H1 (cell line): Measurements from ENCODE around the gene MKNK2. TPM values are rescaled to one million over a fixed set of nuclear protein-coding genes. Genes with fewer than 3 reads are reported as not detected.

ENCODE experiments used
- CTCF ChIA-PET: fragments of 300-600 bp; sonication (Branson Sonifier 250); formaldehyde crosslinking; loops from one replicate; lab custom pipeline; 2021; ENCODE audit not compliant: partially characterized antibody; lab: Charles Lee
- POLR2A ChIA-PET: fragments of 300-600 bp; sonication (Branson Sonifier 250); formaldehyde crosslinking; loops from one replicate; lab custom pipeline; 2021; ENCODE audit warnings: inconsistent platforms; ENCODE audit not compliant: partially characterized antibody; lab: Charles Lee
- DNase-seq, 2 experiments: peaks; one replicate each; pipeline versions ENCODE4 v3.0.0 to v3.0.0-alpha.2; 2010 to 2022; ENCODE audit warnings: low spot score in 2 of 2, low read depth in 1 of 2, mixed read lengths in 1 of 2
- FAIRE-seq: peaks from 2 replicates; lab custom pipeline; 2011; peaks lifted over from hg19 to GRCh38; lab: Jason Lieb, UNC
- H2AFZ ChIP-seq: 2 replicates; pipeline ENCODE4 v1.8.1; 2012; ENCODE audit warnings: low read length, inconsistent platforms
- H2AK5ac ChIP-seq: 2 replicates; pipeline ENCODE4 v1.6.1; 2013; ENCODE audit warnings: low read depth, low read length
- H2BK120ac ChIP-seq: replicated peaks from 2 replicates; pipeline ENCODE3; 2013; ENCODE audit warnings: low read depth, low read length, inconsistent platforms
- H2BK12ac ChIP-seq: 2 replicates; pipeline ENCODE4 v1.6.1; 2013; ENCODE audit warnings: low read depth, low read length
- H2BK15ac ChIP-seq: 2 replicates; pipeline ENCODE4 v1.6.1; 2013; ENCODE audit warnings: low read length
- H2BK20ac ChIP-seq: 2 replicates; pipeline ENCODE4 v1.6.1; 2013; ENCODE audit warnings: low read length
- H2BK5ac ChIP-seq: 2 replicates; pipeline ENCODE4 v1.6.1; 2013; ENCODE audit warnings: low read depth, low read length
- H3K14ac ChIP-seq: 2 replicates; pipeline ENCODE4 v1.6.1; 2013; ENCODE audit warnings: inconsistent platforms; ENCODE audit not compliant: insufficient read length
- H3K18ac ChIP-seq: 2 replicates; pipeline ENCODE4 v1.6.1; 2013; ENCODE audit warnings: low read length; ENCODE audit errors: extremely low read depth
- H3K23ac ChIP-seq: 2 replicates; pipeline ENCODE4 v1.6.1; 2013; ENCODE audit warnings: inconsistent platforms; ENCODE audit not compliant: insufficient read length
- H3K23me2 ChIP-seq: 2 replicates; pipeline ENCODE4 v1.6.1; 2013; ENCODE audit warnings: low read depth, low read length
- H3K27ac ChIP-seq: 2 replicates; pipeline ENCODE4 v1.6.1; 2011; ENCODE audit warnings: low read depth, low read length, inconsistent platforms
- H3K27me3 ChIP-seq, 4 experiments: replicated peaks in 1 of 4; 1 replicate in 1 of 4; 2 replicates in 3 of 4; pipeline versions ENCODE4 v1.6.1 to v1.8.1; 2011 to 2013; ENCODE audit warnings: low read length in 3 of 4, mild to moderate bottlenecking in 3 of 4, inconsistent platforms in 2 of 4, mixed read lengths in 2 of 4, moderate library complexity in 1 of 4; ENCODE audit not compliant: control insufficient read depth in 3 of 4, insufficient read depth in 3 of 4; ENCODE audit errors: extremely low read depth in 1 of 4
- H3K36me3 ChIP-seq, 4 experiments: 2 replicates each; pipeline versions ENCODE4 v1.6.1 to v1.8.1; 2011 to 2013; ENCODE audit warnings: mild to moderate bottlenecking in 4 of 4, low read length in 3 of 4, moderate library complexity in 2 of 4, control low read depth in 1 of 4, inconsistent platforms in 1 of 4; ENCODE audit not compliant: insufficient read depth in 4 of 4, control insufficient read depth in 2 of 4
- H3K4ac ChIP-seq: replicated peaks from 2 replicates; pipeline ENCODE3; 2013; ENCODE audit warnings: low read length, low read depth, mixed read lengths, inconsistent platforms; ENCODE audit not compliant: insufficient read length
- H3K4me1 ChIP-seq, 4 experiments: replicated peaks in 1 of 4; 1 replicate in 1 of 4; 2 replicates in 3 of 4; pipeline versions ENCODE4 v1.6.1 to v1.8.1; 2011 to 2013; ENCODE audit warnings: low read length in 3 of 4, inconsistent platforms in 2 of 4, mixed read lengths in 1 of 4; ENCODE audit not compliant: insufficient read depth in 4 of 4, control insufficient read depth in 3 of 4
- H3K4me2 ChIP-seq, 2 experiments: 2 replicates each; pipeline versions ENCODE4 v1.6.1 to v1.8.1; 2011 to 2013; ENCODE audit warnings: low read depth in 2 of 2, low read length in 2 of 2, control low read depth in 1 of 2, inconsistent platforms in 1 of 2, mild to moderate bottlenecking in 1 of 2; ENCODE audit not compliant: insufficient read depth in 1 of 2
- H3K4me3 ChIP-seq, 4 experiments: fragments of 200-600, 300-600 bp in 1 of 4; sonication (generic), shearing (Covaris generic), sonication (Bioruptor Twin) in 1 of 4; 2 replicates each; pipeline versions ENCODE4 v1.5.1 to v1.8.1; 2011 to 2016; ENCODE audit warnings: low read length in 4 of 4, low read depth in 3 of 4, control low read depth in 2 of 4, inconsistent platforms in 2 of 4, mild to moderate bottlenecking in 2 of 4, mixed read lengths in 1 of 4, moderate library complexity in 1 of 4; ENCODE audit not compliant: insufficient read depth in 2 of 4; ENCODE audit errors: extremely low read depth in 1 of 4
- H3K56ac ChIP-seq: replicated peaks from 2 replicates; pipeline ENCODE3; 2013; ENCODE audit warnings: low read depth, mild to moderate bottlenecking, mixed read lengths, low read length, inconsistent platforms; ENCODE audit not compliant: insufficient read length
- H3K79me1 ChIP-seq: 2 replicates; pipeline ENCODE4 v1.6.1; 2013; ENCODE audit warnings: low read depth, low read length, control low read depth
- H3K79me2 ChIP-seq, 2 experiments: 2 replicates each; pipeline versions ENCODE4 v1.6.1 to v1.8.1; 2012 to 2013; ENCODE audit warnings: low read length in 2 of 2, mild to moderate bottlenecking in 2 of 2, inconsistent platforms in 1 of 2; ENCODE audit not compliant: insufficient read depth in 2 of 2, control insufficient read depth in 1 of 2
- H3K9ac ChIP-seq, 4 experiments: replicated peaks in 1 of 4; 1 replicate in 1 of 4; 2 replicates in 3 of 4; pipeline versions ENCODE4 v1.6.1 to v1.8.1; 2011 to 2013; ENCODE audit warnings: low read depth in 3 of 4, low read length in 3 of 4, control low read depth in 2 of 4, mild to moderate bottlenecking in 2 of 4, moderate library complexity in 2 of 4, inconsistent platforms in 1 of 4; ENCODE audit errors: extremely low read depth in 1 of 4
- H3K9me3 ChIP-seq, 2 experiments: 2 replicates each; pipeline versions ENCODE4 v1.6.1 to v1.8.1; 2012 to 2013; ENCODE audit warnings: mild to moderate bottlenecking in 2 of 2, moderate library complexity in 2 of 2, control low read depth in 1 of 2, inconsistent platforms in 1 of 2, low read depth in 1 of 2, low read length in 1 of 2, mixed read lengths in 1 of 2; ENCODE audit not compliant: insufficient read depth in 2 of 2
- H4K20me1 ChIP-seq, 2 experiments: replicated peaks in 1 of 2; 2 replicates each; pipeline versions ENCODE3 to v1.8.1; 2011 to 2013; ENCODE audit warnings: inconsistent platforms in 2 of 2, low read length in 2 of 2, mild to moderate bottlenecking in 1 of 2; ENCODE audit not compliant: insufficient read depth in 2 of 2, control insufficient read depth in 1 of 2
- H4K5ac ChIP-seq: 2 replicates; pipeline ENCODE4 v1.6.1; 2013; ENCODE audit warnings: low read length, low read depth, mixed read lengths, inconsistent platforms; ENCODE audit not compliant: insufficient read length
- H4K8ac ChIP-seq: 2 replicates; pipeline ENCODE4 v1.8.0; 2013; ENCODE audit warnings: mild to moderate bottlenecking, moderate library complexity, low read length, inconsistent platforms; ENCODE audit not compliant: insufficient read depth; ENCODE audit errors: extremely low read depth
- H4K91ac ChIP-seq: replicated peaks from 2 replicates; pipeline ENCODE3; 2013; ENCODE audit warnings: low read length, mixed read lengths, inconsistent platforms; ENCODE audit not compliant: insufficient read length
- GABPA ChIP-seq: IDR thresholded peaks from 2 replicates; pipeline ENCODE4 v1.6.1; 2011; ENCODE audit warnings: mild to moderate bottlenecking, low read length, moderate library complexity, borderline replicate concordance; ENCODE audit not compliant: insufficient read depth
- KDM4A ChIP-seq: IDR thresholded peaks from one replicate; pipeline ENCODE4 v1.7.1; 2012; ENCODE audit warnings: low read depth, mild to moderate bottlenecking, moderate library complexity, low read length, inconsistent platforms; ENCODE audit not compliant: severe bottlenecking
- NRF1 ChIP-seq: IDR thresholded peaks from 2 replicates; pipeline ENCODE4 v1.6.1; 2011; ENCODE audit warnings: mild to moderate bottlenecking, low read depth, low read length, improper control_type of control experiment
- RAD21 ChIP-seq, 2 experiments: IDR thresholded peaks in 1 of 2; conservative IDR thresholded peaks in 1 of 2; 2 replicates each; pipeline ENCODE4 v1.6.1; 2011; ENCODE audit warnings: low read depth in 2 of 2, low read length in 2 of 2, improper control_type of control experiment in 1 of 2, inconsistent platforms in 1 of 2, mild to moderate bottlenecking in 1 of 2, moderate library complexity in 1 of 2
- SP2 ChIP-seq: IDR thresholded peaks from 2 replicates; pipeline ENCODE4 v1.6.1; 2012; ENCODE audit warnings: mild to moderate bottlenecking, low read length, inconsistent platforms
- WGBS, 2 experiments: shearing (Covaris generic) in 1 of 2; methylation state at CpG; one replicate each; pipeline versions ENCODE4 v1.1.6 to v1.1.7; 2013 to 2015; ENCODE audit warnings: low lambda C conversion rate in 2 of 2, mixed read lengths in 2 of 2, inconsistent platforms in 1 of 2, low coverage in 1 of 2, missing lambda C conversion rate in 1 of 2; ENCODE audit not compliant: insufficient replicate concordance in 2 of 2, insufficient coverage in 1 of 2, insufficient read length in 1 of 2; ENCODE audit errors: extremely low coverage in 1 of 2, missing lambda C conversion rate in 1 of 2; 5-methylcytosine and 5-hydroxymethylcytosine counted together
- polyA plus RNA-seq, 7 experiments: library from polyadenylated mRNA; depleted of rRNA in 3 of 7; stranded (reverse) in 5 of 7; unstranded in 2 of 7; fragments of >200 nt in 5 of 7; fragments of 200-250 nt in 2 of 7; gene quantifications; 1 replicate in 5 of 7; 2 replicates in 1 of 7; 4 replicates in 1 of 7; pipeline versions ENCODE4 v1.2.1 to v1.2.3, GENCODE V29; 2011 to 2013; ENCODE audit warnings: missing spikeins in 2 of 7, mixed read lengths in 2 of 7
- total RNA-seq: library from RNA; stranded (reverse); fragmentation: NEBNext Ultra II Directional; extraction: Animal tissue kit (Norgen Biotek cat#: 25700); gene quantifications from 2 replicates; pipeline ENCODE4 v1.2.1, GENCODE V29; 2021
- TF ChIP-seq, protein P1 (sequence below), 3 experiments: IDR thresholded peaks; 1 replicate in 2 of 3; 2 replicates in 1 of 3; pipeline versions ENCODE4 v1.5.1 to v1.6.1; 2011; ENCODE audit warnings: low read length in 3 of 3, mild to moderate bottlenecking in 3 of 3, inconsistent platforms in 2 of 3, low read depth in 1 of 3, moderate library complexity in 1 of 3; ENCODE audit not compliant: insufficient read depth in 1 of 3; ENCODE audit errors: control extremely low read depth in 1 of 3
- TF ChIP-seq, protein P2 (sequence below): IDR thresholded peaks from 2 replicates; pipeline ENCODE4 v1.6.1; 2011; ENCODE audit warnings: low read length, improper control_type of control experiment

Gene MKNK2
- total and polyA plus RNA-seq, 2 of the 8 experiments (the other 6 are each of a cell fraction or from before 2014, with no cell fraction given), result 163 to 166 TPM

DNA sequence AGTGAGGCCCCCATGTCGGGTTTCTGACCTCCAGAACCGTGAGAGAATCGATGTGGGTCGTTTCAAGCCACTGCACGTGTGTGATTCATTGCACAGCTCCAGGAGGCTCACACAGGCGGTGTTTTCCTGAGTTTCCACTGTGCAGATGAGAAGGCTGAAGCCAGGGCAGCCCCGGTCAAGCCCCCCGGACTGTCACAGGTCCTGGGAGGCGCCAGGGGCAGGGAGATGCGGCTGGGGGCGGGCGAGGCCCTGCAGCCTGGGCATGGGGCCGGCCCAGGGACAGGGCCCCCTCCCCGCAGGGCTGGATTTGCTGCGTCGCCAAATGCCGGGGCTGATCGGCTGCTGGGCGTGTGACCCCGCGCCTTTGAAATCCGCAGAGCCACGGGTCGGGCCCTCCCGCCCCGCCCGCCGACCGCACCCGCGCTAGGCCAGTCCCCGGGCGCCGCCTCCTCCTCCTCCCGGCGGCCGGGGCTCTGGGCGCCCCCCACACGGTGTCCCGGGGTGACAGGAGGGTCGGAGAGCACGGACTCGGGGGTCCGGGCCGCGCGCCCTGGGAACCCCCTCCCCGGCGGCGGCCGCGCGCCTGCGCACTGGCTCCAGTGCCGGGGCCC lies 9.9 kb upstream of the MKNK2 start:
- no peaks in the 10 kb centered on the region for H3K79me1 ChIP-seq
- H3K9me3 ChIP-seq, result no peaks in the 10 kb centered on the region
- H4K20me1 ChIP-seq, result no peaks in the 10 kb centered on the region
- WGBS, 2 experiments, result 3% methylated on average over 28 of the region's 55 CpGs; no CpG with 5 or more reads in 1 of the 2 experiments
- peak overlapping the region; percentile 86 for H3K56ac ChIP-seq
- H3K23me2 ChIP-seq, result peaks cover 5% of the 10 kb centered on the region; the same call in 1 of the 2 replicates
- H2BK20ac ChIP-seq, result no peak overlapping the region
- peak overlapping the region; percentile 41 to 68 (median 51) for H3K4me3 ChIP-seq
- H3K14ac ChIP-seq, result no peak overlapping the region
- peak overlapping the region in 3 of 4 experiments; percentile 45 to 76 (median 51); a peak in 6 of 7 replicates for H3K9ac ChIP-seq
- H2AK5ac ChIP-seq, result no peak overlapping the region; the same call in 1 of the 2 replicates
- H3K4me2 ChIP-seq, result peak overlapping the region; percentile 76 to 84
- no peaks in the 10 kb centered on the region for H3K36me3 ChIP-seq
- FAIRE-seq (no peak), DNase-seq (no peak)
- no peak overlapping the region for H2BK120ac ChIP-seq
- H3K79me2 ChIP-seq, result no peaks in the 10 kb centered on the region
- H3K27ac ChIP-seq, result peak overlapping the region; percentile 78
- no peak overlapping the region for H3K23ac ChIP-seq
- POLR2A ChIA-PET, result interaction anchor here (0.6 to 22.2 kb wide), 7 partner anchors 8 to 550 kb away, joined by 3 to 524 read pairs (median 8); partner anchors contain the start of genes BTBD2 and MKNK2
- H4K8ac ChIP-seq, result peak overlapping the region; percentile 82; the same call in 1 of the 2 replicates
- peak overlapping the region; percentile 88; the same call in 1 of the 2 replicates for H2BK15ac ChIP-seq
- H3K27me3 ChIP-seq, result no peaks in the 10 kb centered on the region
- peak overlapping the region; percentile 51; the same call in 1 of the 2 replicates for H3K18ac ChIP-seq
- H2BK12ac ChIP-seq, result no peak overlapping the region
- CTCF ChIA-PET, result interaction anchor here (0.7 to 1.8 kb wide), 5 partner anchors 10 to 178 kb away, joined by 3 to 5 read pairs (median 4); partner anchors contain the start of gene MKNK2
- H2BK5ac ChIP-seq, result peak overlapping the region; percentile 81
- no peak overlapping the region for H2AFZ ChIP-seq
- H4K91ac ChIP-seq, result peak overlapping the region; percentile 85
- peak overlapping the region; percentile 57 for H4K5ac ChIP-seq
- peak overlapping the region; percentile 78 for H3K4ac ChIP-seq
- peaks cover 4 to 32% (median 22%) of the 10 kb centered on the region in 4 experiments for H3K4me1 ChIP-seq
- TF ChIP-seq NRF1, result peak; percentile 84
- TF ChIP-seq, protein P1, sequence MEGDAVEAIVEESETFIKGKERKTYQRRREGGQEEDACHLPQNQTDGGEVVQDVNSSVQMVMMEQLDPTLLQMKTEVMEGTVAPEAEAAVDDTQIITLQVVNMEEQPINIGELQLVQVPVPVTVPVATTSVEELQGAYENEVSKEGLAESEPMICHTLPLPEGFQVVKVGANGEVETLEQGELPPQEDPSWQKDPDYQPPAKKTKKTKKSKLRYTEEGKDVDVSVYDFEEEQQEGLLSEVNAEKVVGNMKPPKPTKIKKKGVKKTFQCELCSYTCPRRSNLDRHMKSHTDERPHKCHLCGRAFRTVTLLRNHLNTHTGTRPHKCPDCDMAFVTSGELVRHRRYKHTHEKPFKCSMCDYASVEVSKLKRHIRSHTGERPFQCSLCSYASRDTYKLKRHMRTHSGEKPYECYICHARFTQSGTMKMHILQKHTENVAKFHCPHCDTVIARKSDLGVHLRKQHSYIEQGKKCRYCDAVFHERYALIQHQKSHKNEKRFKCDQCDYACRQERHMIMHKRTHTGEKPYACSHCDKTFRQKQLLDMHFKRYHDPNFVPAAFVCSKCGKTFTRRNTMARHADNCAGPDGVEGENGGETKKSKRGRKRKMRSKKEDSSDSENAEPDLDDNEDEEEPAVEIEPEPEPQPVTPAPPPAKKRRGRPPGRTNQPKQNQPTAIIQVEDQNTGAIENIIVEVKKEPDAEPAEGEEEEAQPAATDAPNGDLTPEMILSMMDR (IDR thresholded peaks at IDR 0.05; ENCODE audit: control extremely low read depth in 1 of 3, insufficient read depth in 1 of 3, low read depth in 1 of 3, low read length in 3 of 3), result no peak
- no peak for TF ChIP-seq RAD21 (IDR thresholded peaks at IDR 0.05 in 1 of 2, conservative IDR thresholded peaks at IDR 0.05 in 1 of 2; ENCODE audit: low read depth in 2 of 2, low read length in 2 of 2)
- TF ChIP-seq GABPA, result 0 out of 2 replicates have a peak, but pooled peaks have one; percentile 42
- TF ChIP-seq, protein P2, sequence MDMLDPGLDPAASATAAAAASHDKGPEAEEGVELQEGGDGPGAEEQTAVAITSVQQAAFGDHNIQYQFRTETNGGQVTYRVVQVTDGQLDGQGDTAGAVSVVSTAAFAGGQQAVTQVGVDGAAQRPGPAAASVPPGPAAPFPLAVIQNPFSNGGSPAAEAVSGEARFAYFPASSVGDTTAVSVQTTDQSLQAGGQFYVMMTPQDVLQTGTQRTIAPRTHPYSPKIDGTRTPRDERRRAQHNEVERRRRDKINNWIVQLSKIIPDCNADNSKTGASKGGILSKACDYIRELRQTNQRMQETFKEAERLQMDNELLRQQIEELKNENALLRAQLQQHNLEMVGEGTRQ, result no peak
- peak; percentile 22 for TF ChIP-seq KDM4A
- TF ChIP-seq SP2, result no peak
